ENCODE data around the gene NUDT22. TPM values are rescaled to one million over a fixed set of nuclear protein-coding genes. Genes with fewer than 3 reads are reported as not detected.
A peak's percentile ranks its signal among the peaks of the same experiment; 100 is the strongest.

Gene NUDT22
- total RNA-seq, 3 donors from 2014 or later (not counting 1 experiment from before 2014, with no cell fraction given): 59.1 to 79.1 (median 74.8) TPM

GRCh38 chr11:64246871-64247728 lies 21.0 kb downstream of the NUDT22 start, which contains the start of gene PPP1R14B:
TSS of gene PPP1R14B (minus strand) at chr11:64246943. CDS start at chr11:64246673, 270 bp downstream.
- intact Hi-C loops (cut with micrococcal nuclease): no loop called here
- Histone ChIP-seq H3K27me3 (ENCODE audit: control insufficient read depth, insufficient read depth, low read length) (no peaks in the 10 kb centered on the region), H3K4me3 (ENCODE audit: low read length) (peak within 1 kb of the TSS; percentile 81), H3K36me3 (ENCODE audit: control insufficient read depth, insufficient read depth, low read length) (peaks cover 10% of the 10 kb centered on the region), H3K27ac (ENCODE audit: low read length) (peak within 1 kb of the TSS; percentile 49), H3K4me1 (ENCODE audit: control insufficient read depth, insufficient read depth, low read length) (peaks cover 62% of the 10 kb centered on the region), H3K9me3 (ENCODE audit: control insufficient read depth, insufficient read depth, low read length) (no peaks in the 10 kb centered on the region)
- Mint-ChIP-seq H3K27me3 (ENCODE audit: low read depth in 2 of 2) (no peaks in the 10 kb centered on the region), H3K27ac (peak within 1 kb of the TSS; percentile 69 to 81), H3K4me3 (peak within 1 kb of the TSS; percentile 85), H3K9me3 (no peaks in the 10 kb centered on the region), H3K4me1 (peaks cover 14 to 49% of the 10 kb centered on the region in 2 donors), H3K36me3 (no peaks in the 10 kb centered on the region)
- DNase-seq: peak; percentile 69 to 82
- WGBS (ENCODE audit: insufficient coverage): 2% methylated on average over 59 of the region's 74 CpGs
- peak; percentile 55 to 76 (median 65) for ATAC-seq
- TF ChIP-seq CTCF (IDR thresholded peaks at IDR 0.05): no peak

GRCh38 chr11:64247729-64248531 lies 21.9 kb downstream of the NUDT22 start:
- Mint-ChIP-seq H3K4me3 (peak overlapping the region; percentile 85), H3K9me3 (no peaks in the 10 kb centered on the region), H3K27me3 (ENCODE audit: low read depth in 2 of 2) (no peaks in the 10 kb centered on the region), H3K4me1 (peaks cover 14 to 50% of the 10 kb centered on the region in 2 donors), H3K27ac (peak overlapping the region in 1 of 2 donors; percentile 54), H3K36me3 (no peaks in the 10 kb centered on the region)
- 66% methylated on average over 31 of the region's 31 CpGs for WGBS (ENCODE audit: insufficient coverage)
- peak overlapping the region; percentile 81 for H3K4me3 ChIP-seq (ENCODE audit: low read length)
- no peak for TF ChIP-seq CTCF (IDR thresholded peaks at IDR 0.05)
- no peak for ATAC-seq
- DNase-seq: no peak
- peaks cover 10% of the 10 kb centered on the region for H3K36me3 ChIP-seq (ENCODE audit: control insufficient read depth, insufficient read depth, low read length)
- H3K4me1 ChIP-seq (ENCODE audit: control insufficient read depth, insufficient read depth, low read length): peaks cover 62% of the 10 kb centered on the region
- H3K27me3 ChIP-seq (ENCODE audit: control insufficient read depth, insufficient read depth, low read length): no peaks in the 10 kb centered on the region
- no peaks in the 10 kb centered on the region for H3K9me3 ChIP-seq (ENCODE audit: control insufficient read depth, insufficient read depth, low read length)
- no peak overlapping the region for H3K27ac ChIP-seq (ENCODE audit: low read length)
- intact Hi-C loops (cut with micrococcal nuclease): no loop called here

GRCh38 chr11:64248578-64248977 lies 22.5 kb downstream of the NUDT22 start:
- no peak overlapping the region for H3K27ac ChIP-seq (ENCODE audit: low read length)
- ATAC-seq (no peak), DNase-seq (no peak)
- intact Hi-C loops (cut with micrococcal nuclease): no loop called here
- no peak overlapping the region for H3K4me3 ChIP-seq (ENCODE audit: low read length)
- H3K36me3 ChIP-seq (ENCODE audit: control insufficient read depth, insufficient read depth, low read length): peaks cover 6% of the 10 kb centered on the region
- 96% methylated on average over 7 of the region's 7 CpGs for WGBS (ENCODE audit: insufficient coverage)
- H3K4me1 ChIP-seq (ENCODE audit: control insufficient read depth, insufficient read depth, low read length): peaks cover 58% of the 10 kb centered on the region
- H3K4me1 Mint-ChIP-seq: peaks cover 14 to 44% of the 10 kb centered on the region in 2 donors
- H3K27me3 ChIP-seq (ENCODE audit: control insufficient read depth, insufficient read depth, low read length): no peaks in the 10 kb centered on the region
- H3K9me3 ChIP-seq (ENCODE audit: control insufficient read depth, insufficient read depth, low read length): no peaks in the 10 kb centered on the region
- H3K4me3 Mint-ChIP-seq: peak overlapping the region; percentile 85
- H3K27ac Mint-ChIP-seq: no peak overlapping the region
- H3K27me3 Mint-ChIP-seq (ENCODE audit: low read depth in 2 of 2): no peaks in the 10 kb centered on the region
- H3K9me3 Mint-ChIP-seq: no peaks in the 10 kb centered on the region
- H3K36me3 Mint-ChIP-seq: no peaks in the 10 kb centered on the region
- TF ChIP-seq CTCF (IDR thresholded peaks at IDR 0.05): no peak
